NCI-H2171 treated with DMSO at 0.1 percent for 48 hours (cell line): ENCODE data around the gene IGFBP2.

ENCODE experiments used
- DNase-seq: peaks from one replicate; lab custom pipeline; 2025; lab: John Stamatoyannopoulos, UW

IGFBP2 gene

GRCh38 chr2:216615298-216616082 lies 17.7 kb upstream of the IGFBP2 start:
- DNase-seq, result peak; percentile 36

DNA sequence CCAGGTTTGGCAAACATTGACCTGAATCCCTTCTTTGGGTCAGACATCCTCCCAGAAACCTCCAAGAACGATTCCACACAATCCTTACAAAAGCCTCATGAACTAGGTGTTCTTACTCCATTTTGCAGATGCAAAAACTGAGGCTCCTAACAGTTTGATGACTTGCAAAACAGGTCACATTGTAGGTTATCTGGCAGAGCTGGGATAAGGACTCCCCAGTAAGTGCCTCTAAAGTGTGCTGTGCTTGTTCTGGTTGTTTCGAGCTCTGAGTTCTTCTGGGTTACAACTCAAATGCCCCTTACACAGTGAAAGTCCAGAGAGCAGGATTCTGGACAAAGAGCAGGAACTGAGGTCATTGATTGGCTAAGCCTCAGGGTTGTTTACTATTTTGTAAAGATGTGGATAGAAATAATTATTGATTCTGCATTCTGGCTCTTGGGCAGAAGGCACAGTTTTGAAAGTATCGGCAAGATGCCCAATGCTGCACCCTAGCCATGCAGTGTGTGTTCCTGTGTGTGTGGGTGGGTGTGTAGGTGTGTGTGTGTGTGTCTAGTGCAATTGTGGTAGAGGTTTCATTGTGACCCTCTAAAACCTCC lies 17.0 kb upstream of the IGFBP2 start:
- no peak for DNase-seq

GRCh38 chr2:216617159-216617815 lies 15.9 kb upstream of the IGFBP2 start:
- DNase-seq, result no peak

DNA sequence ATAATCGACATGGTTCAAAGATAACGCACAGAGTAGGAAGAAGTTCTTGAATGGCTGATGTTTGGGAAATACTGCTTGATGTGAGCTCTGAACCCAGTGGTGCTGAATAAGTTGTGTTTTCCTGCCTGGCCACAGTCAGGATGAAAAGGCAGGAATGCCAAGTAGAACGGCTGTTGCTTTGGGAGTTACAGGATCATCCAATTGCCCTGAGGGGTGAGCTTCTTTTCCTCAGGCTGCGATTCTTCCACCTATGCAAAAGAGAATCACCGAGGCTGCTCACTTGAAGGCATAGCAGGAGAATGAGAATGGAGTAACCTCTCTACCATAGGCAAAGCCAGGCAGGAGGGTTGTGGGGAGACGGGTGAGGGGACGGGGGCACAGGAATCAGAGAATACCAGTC lies 14.4 kb upstream of the IGFBP2 start:
- peak; percentile 50 for DNase-seq

DNA sequence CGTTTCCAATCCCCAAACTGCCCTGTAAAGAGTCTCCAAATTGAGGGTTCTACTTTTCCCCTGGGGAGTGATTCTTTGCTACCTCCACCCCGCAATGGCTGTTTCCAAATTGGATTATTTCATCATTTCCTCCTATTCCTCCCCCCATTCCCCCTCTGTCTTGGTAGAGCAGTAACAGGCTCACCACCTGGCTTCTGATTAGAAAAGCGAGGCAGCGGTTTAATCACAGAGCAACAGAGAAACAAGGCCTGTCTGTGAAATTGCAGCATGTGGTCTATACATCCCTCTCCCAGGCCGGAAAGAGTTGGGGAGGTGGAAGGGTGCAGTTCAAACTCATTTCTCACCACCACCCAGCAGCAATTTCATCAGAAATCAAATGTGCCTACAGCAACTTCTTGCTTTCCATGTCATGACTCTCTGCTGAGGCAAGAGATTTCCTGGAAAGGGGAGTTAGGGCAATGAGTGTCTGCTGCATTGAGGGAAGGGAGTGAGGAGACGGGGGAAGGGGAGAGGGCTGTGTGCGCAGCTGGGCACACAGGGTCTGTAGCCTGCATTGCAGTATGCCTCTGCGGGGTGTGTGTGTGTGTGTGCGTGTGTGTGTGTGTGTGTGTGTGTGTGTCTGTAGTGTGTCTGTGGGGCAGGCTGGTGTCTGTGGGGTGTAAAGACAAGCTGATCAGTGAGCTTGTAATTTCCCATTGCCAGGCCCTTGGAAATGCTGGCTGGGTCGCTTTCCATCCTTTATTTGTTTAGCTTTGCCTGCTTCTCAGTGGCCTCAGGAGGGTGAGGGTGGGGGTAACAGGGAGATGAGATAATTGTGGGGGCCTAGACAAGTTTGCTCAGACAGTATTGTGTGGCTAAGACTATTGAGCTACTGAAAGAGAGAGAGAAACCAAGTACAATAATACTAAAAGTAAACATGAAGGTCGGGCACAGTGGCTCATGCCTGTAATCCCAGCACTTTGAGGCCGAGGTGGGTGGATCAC lies 13.5 kb upstream of the IGFBP2 start:
- DNase-seq, result peak; percentile 92

DNA sequence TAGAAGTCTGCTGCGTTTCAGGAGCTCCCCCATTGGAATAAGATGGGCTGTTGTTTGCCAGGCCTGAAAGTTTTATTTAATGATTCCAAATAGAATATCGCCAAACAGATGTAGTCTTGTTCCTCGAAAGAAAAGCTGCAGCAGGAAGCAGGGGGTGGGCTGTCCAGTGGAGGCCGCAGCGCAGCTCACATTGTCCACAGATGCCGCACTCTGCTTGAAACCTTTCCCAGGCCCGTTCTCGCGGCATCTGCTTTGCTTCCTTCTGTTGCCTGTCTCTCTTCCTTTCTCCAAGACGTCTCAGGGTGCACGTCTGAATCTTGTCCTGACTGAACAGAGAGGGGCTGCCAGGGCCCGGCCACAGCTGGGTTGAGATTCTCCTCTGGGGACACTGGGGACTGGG lies 12.4 kb upstream of the IGFBP2 start:
- DNase-seq, result peak; percentile 47

GRCh38 chr2:216621292-216621691 lies 11.9 kb upstream of the IGFBP2 start:
- DNase-seq, result peak; percentile 47

- DNase-seq, result peak; percentile 95
Observed at GRCh38 chr2:216622526-216622925, 10.7 kb upstream of the IGFBP2 start.

DNA sequence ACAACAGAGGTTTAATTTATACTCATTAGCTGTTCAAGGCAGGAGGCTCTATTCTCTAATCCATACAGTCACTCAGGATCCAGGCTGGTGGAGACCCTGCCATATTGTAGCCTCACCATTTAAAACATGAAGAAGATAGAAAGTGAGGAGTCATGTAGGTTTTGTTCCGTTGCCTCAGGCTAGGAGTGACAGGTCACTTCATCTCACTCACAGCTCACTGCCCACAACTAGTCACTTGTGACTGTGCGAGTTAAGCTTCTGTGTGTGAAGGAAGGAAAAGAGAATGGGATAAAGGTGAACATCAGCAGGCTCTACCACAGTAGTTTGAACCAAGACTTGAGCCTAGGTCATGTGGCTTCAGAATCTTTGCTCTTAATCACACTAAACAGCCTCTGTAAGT lies 9.0 kb upstream of the IGFBP2 start:
- no peak for DNase-seq

DNA sequence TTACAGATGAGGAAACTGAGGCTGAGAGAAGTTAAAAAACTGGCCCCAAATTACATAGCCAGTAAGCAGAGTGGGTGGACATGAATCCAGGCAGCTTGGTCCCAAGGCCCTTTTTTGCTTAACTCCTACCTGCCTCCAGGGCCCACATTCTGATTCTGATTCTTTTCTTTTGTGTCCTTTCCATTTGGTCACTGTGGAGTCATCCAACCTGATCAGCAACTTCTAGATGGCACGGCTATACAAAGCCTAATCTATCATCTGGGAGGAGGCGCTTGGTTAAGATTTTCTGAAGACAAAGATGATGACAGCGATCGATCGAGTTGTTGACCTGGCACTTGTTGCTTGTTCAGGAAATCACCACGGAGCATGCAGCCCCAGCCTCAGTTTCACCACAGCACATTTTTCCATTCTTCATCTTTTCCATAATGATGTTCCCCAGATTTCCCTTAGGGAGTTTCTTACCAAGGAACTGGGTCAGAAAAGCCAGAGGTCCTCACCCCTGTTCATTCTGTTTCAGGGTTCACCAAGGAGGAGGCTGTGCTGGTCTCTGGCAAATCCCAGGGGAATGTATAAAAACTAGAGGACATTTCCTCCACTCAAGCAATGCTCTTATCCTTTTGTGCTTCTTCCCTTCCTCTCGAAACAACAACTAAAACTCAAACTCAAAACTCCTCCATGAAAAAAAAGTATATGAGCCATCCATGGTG lies 6.9 kb upstream of the IGFBP2 start:
- no peak for DNase-seq

GRCh38 chr2:216626875-216627245 lies 6.4 kb upstream of the IGFBP2 start:
- no peak for DNase-seq

DNA sequence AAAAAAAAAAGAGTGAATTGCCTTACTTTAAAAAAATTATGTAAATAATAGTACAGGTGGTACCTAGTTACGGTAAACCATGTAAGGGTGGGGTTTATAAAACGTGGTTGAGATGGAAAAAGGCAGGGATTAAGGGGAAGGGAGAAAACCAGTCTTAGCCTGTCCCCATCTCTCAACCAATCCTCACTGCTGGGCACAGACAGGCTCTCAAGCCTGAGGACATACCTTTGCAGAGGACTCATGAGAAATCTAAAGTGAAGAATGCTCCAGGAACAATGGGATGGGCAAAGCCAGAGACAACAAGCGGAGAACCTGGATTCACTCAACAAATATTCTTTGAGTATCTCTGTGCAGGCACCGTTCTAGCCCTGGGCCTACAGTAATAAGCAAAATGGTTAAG lies 3.4 kb upstream of the IGFBP2 start:
- DNase-seq, result no peak

DNA sequence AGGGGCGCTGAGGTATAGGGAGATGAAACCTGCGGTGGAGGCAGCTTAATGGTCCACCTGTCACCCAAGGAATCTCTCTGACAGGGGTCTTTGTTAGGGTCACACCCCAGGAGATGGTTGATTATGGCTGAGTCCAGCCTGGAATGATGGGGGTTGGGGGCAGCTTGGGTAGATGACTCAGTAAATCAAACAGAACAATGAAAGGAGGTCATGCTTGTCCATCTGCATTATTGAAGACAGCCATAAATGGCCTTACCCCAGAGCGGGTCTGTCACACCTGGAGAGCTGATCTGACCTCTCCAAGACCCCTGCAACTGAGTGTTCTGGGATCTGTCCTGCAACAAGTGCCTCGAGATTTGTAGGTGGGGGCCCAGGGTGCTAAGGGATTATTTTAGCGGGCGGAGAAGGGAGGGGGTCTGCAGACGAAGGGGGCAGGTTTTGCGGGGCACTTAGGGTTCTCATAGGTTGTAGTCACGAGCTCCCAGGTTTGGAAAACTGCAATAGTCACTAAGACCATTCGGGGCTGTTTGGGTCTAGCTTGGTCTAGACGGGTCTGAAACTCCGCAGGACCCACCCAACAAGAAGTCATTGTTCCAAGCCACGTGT lies 771 bp upstream of the IGFBP2 start:
- no peak for DNase-seq

DNA sequence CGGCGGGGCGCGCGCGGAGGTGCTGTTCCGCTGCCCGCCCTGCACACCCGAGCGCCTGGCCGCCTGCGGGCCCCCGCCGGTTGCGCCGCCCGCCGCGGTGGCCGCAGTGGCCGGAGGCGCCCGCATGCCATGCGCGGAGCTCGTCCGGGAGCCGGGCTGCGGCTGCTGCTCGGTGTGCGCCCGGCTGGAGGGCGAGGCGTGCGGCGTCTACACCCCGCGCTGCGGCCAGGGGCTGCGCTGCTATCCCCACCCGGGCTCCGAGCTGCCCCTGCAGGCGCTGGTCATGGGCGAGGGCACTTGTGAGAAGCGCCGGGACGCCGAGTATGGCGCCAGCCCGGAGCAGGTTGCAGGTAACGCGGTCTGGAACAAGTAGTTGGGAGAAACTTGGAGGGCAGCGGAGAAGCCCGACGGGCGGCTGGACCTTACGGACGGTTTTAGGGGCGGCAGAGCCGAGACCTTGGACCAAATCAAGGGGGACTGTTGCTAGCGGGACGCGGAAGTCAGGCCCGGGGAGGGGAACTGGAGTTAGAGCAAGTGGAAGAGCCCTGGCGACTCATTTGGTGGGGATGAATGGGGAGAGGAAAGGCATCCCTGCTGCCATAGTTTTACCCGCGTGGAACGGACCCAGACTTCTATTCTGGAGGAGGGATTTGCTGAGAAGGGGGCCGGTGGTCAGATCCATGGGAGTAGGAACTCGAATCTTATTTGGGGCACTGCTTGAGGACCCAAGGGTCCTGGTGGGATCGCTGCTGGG lies 573 bp downstream of the IGFBP2 start:
- DNase-seq, result peak; percentile 36

GRCh38 chr2:216634370-216635148 lies 1.3 kb downstream of the IGFBP2 start:
- peak; percentile 59 for DNase-seq

DNA sequence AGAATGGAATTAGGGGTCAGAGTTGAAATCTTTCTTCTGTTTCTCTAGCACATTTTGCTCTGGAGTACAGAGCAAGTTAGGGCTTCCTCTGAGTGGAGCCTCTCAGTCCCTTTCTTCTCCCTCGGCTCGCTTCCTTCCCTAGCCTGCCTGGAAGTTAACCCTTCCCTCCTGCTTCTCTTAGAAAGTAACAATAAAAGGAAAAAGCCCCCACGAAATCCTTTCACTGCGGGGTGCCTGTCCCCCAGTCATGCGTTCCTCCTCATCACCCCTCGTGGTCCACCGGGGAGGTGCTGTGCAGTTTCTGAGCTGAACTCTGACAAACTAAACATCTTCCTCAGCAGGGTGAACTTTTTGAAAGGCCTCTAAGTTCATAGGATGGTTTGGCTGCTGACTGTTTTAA lies 2.0 kb downstream of the IGFBP2 start:
- DNase-seq, result no peak

GRCh38 chr2:216635701-216636550 lies 2.7 kb downstream of the IGFBP2 start:
- DNase-seq, result no peak
